ENCODE results near the gene APBA1. TPM values are rescaled to one million over a fixed set of nuclear protein-coding genes. Genes with fewer than 3 reads are reported as not detected.
A peak's percentile ranks its signal among the peaks of the same experiment; 100 is the strongest.

APBA1 gene
- total and polyA plus RNA-seq, 2 of the 4 experiments (the other 2 are of a cell fraction) = 3.8 to 5.1 TPM

DNA sequence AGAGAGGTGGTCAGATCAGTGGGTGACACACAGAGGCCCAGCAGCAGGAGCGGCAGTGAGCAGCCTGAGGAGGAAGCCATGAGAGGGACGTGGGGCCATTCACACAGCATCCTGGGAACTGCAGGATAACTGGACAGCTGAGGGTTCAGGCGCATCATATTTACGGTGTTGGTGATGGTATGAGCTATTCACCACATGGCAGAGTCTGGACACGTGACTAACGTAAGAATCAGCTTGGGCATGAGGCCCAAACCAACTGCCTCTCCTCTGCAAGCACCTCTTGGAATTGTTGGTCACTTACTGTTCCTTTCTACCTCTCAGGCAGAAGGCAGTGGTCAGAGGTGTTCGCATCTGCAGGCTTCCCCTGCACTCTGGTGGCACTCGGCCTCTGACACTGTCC, 206.0 kb downstream of the APBA1 start:
- Histone ChIP-seq H2AK5ac (ENCODE audit: low read depth, low read length) (no peak overlapping the region), H4K5ac (ENCODE audit: low read depth, low read length) (no peak overlapping the region), H2BK5ac (ENCODE audit: low read depth, low read length, poor library complexity, severe bottlenecking) (no peak overlapping the region), H2AFZ (replicated peaks; ENCODE audit: low read length, poor library complexity) (peak overlapping the region; percentile 77), H3K9me3 (ENCODE audit: control insufficient read depth, insufficient read depth, low read length) (no peaks in the 10 kb centered on the region), H2BK120ac (ENCODE audit: low read depth, low read length) (no peak overlapping the region), H3K27ac (ENCODE audit: insufficient read depth, low read length) (no peak overlapping the region), H3K4ac (ENCODE audit: low read depth, low read length) (no peak overlapping the region; the same call in 1 of the 2 replicates), H2AK9ac (replicated peaks; ENCODE audit: low read depth, low read length, poor library complexity) (no peak overlapping the region), H3K56ac (ENCODE audit: extremely low read depth, insufficient read depth, low read length) (no peak overlapping the region), H2BK20ac (ENCODE audit: low read depth, low read length) (no peak overlapping the region), H3K4me2 (ENCODE audit: low read depth, low read length) (no peak overlapping the region), H4K91ac (ENCODE audit: insufficient read depth, low read depth, low read length) (no peak overlapping the region), H3K27me3 (ENCODE audit: control insufficient read depth, insufficient read depth, low read length) (no peaks in the 10 kb centered on the region), H2BK15ac (ENCODE audit: low read depth, low read length) (no peak overlapping the region), H3K9ac (ENCODE audit: low read depth, low read length) (no peak overlapping the region), H3K4me3 (ENCODE audit: insufficient read depth, low read depth, low read length) (no peak overlapping the region), H4K8ac (ENCODE audit: low read depth in 2 of 2, low read length in 2 of 2) (0 out of 4 replicates have a peak overlapping the region, but pooled peaks of 1 of the 2 experiments have one; percentile 14), H4K20me1 (ENCODE audit: insufficient read depth, low read length) (no peaks in the 10 kb centered on the region), H3K4me1 (ENCODE audit: control insufficient read depth, insufficient read depth, low read length) (no peaks in the 10 kb centered on the region; the same call in 1 of the 2 replicates), H3K79me1 (ENCODE audit: low read depth in 1 of 2, low read length in 2 of 2) (no peaks in the 10 kb centered on the region), H3K36me3 (ENCODE audit: control insufficient read depth, insufficient read depth, low read length) (no peaks in the 10 kb centered on the region), H3K23ac (ENCODE audit: low read depth, low read length) (no peak overlapping the region), H3K9me1 (ENCODE audit: insufficient read depth, low read length) (no peaks in the 10 kb centered on the region), H3K14ac (replicated peaks; ENCODE audit: low read depth, low read length) (no peak overlapping the region), H3K18ac (ENCODE audit: low read depth, low read length) (no peak overlapping the region)
- ATAC-seq (ENCODE audit: low read depth) (peak; percentile 67), DNase-seq (peak; percentile 84)
- dilution Hi-C loops (cut with HindIII; ENCODE audit: low sequenced_read_pairs, unreplicated experiment) (no loop called here), intact Hi-C loops (cut with micrococcal nuclease) (loop anchor here (5.0 kb wide), 1 partner anchor 141 kb away; no protein-coding TSS in a partner anchor), in situ Hi-C loops (cut with MboI; ENCODE audit: low sequenced_read_pairs) (no loop called here)
- CTCF ChIA-PET = interaction anchor here (1.3 kb wide), 1 partner anchor 9 kb away, joined by 3 read pairs; no protein-coding TSS in a partner anchor
- WGBS, 2 experiments (ENCODE audit: extremely low coverage in 2 of 2, insufficient read length in 1 of 2) = 55% methylated on average over 5 of the region's 8 CpGs; no CpG with 5 or more reads in 1 of the 2 experiments
- TF ChIP-seq, protein P1, sequence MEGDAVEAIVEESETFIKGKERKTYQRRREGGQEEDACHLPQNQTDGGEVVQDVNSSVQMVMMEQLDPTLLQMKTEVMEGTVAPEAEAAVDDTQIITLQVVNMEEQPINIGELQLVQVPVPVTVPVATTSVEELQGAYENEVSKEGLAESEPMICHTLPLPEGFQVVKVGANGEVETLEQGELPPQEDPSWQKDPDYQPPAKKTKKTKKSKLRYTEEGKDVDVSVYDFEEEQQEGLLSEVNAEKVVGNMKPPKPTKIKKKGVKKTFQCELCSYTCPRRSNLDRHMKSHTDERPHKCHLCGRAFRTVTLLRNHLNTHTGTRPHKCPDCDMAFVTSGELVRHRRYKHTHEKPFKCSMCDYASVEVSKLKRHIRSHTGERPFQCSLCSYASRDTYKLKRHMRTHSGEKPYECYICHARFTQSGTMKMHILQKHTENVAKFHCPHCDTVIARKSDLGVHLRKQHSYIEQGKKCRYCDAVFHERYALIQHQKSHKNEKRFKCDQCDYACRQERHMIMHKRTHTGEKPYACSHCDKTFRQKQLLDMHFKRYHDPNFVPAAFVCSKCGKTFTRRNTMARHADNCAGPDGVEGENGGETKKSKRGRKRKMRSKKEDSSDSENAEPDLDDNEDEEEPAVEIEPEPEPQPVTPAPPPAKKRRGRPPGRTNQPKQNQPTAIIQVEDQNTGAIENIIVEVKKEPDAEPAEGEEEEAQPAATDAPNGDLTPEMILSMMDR (conservative IDR thresholded peaks at IDR 0.05; ENCODE audit: low read depth, low read length) = no peak
- TF ChIP-seq, protein P2, sequence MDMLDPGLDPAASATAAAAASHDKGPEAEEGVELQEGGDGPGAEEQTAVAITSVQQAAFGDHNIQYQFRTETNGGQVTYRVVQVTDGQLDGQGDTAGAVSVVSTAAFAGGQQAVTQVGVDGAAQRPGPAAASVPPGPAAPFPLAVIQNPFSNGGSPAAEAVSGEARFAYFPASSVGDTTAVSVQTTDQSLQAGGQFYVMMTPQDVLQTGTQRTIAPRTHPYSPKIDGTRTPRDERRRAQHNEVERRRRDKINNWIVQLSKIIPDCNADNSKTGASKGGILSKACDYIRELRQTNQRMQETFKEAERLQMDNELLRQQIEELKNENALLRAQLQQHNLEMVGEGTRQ (IDR thresholded peaks at IDR 0.05; ENCODE audit: low read depth, low read length) = peak; percentile 83
- TF ChIP-seq BHLHE40 (IDR thresholded peaks at IDR 0.05; ENCODE audit: low read depth, low read length) = 0 out of 2 replicates have a peak, but pooled peaks have one; percentile 31
- POLR2A ChIA-PET (ENCODE audit: unreplicated experiment) = no interaction called here
- BruUV-seq (replicated peaks) = no TSS peak

Measured in IMR-90 (cell line).